Ascending aorta (tissue), 2 donors: ENCODE results near the gene ZNF41. TPM values are rescaled to one million over a fixed set of nuclear protein-coding genes. Genes with fewer than 3 reads are reported as not detected.

Source experiments
- DNase-seq, 2 donors: peaks; one replicate each; pipeline ENCODE4 v3.0.0-alpha.2; 2019; ENCODE audit warnings: low spot score in 2 of 2
- H3K27ac ChIP-seq, 2 donors: fragments of 200-600 bp; sonication (generic); one replicate each; pipeline ENCODE4 v1.5.1; 2016 to 2017; ENCODE audit warnings: mild to moderate bottlenecking in 1 of 2
- H3K27me3 ChIP-seq: fragments of 200-600 bp; sonication (generic); one replicate; pipeline ENCODE4 v1.5.1; 2017
- H3K36me3 ChIP-seq, 2 donors: fragments of 200-600 bp; sonication (generic); one replicate each; pipeline ENCODE4 v1.5.1; 2016
- H3K4me1 ChIP-seq, 2 donors: fragments of 200-600 bp; sonication (generic); one replicate each; pipeline ENCODE4 v1.5.1; 2016 to 2017; ENCODE audit warnings: mild to moderate bottlenecking in 1 of 2
- H3K4me3 ChIP-seq, 2 donors: fragments of 200-600 bp; sonication (generic); one replicate each; pipeline ENCODE4 v1.5.1; 2016 to 2017; ENCODE audit warnings: mild to moderate bottlenecking in 1 of 2
- H3K9me3 ChIP-seq, 2 donors: fragments of 200-600 bp; sonication (generic); one replicate each; pipeline ENCODE4 v1.5.1; 2016
- intact Hi-C: fragments of 100-400 bp; cut with DNase I; formaldehyde crosslinking; loops from one replicate; pipeline ENCODE4 v1.15.1; 2023
- total RNA-seq: library from RNA; depleted of rRNA; stranded (reverse); fragments of >200 nt; gene quantifications from one replicate; pipeline ENCODE4 v1.1.0, GENCODE V29; 2016
- TF ChIP-seq, protein P1 (sequence below), 3 experiments: fragments of 200-600 bp in 2 of 3; fragments of 450-650 bp in 1 of 3; sonication (generic) in 2 of 3; IDR thresholded peaks; one replicate each; pipeline ENCODE4 v1.5.1; 2016 to 2019; ENCODE audit warnings: antibody characterized with exemption in 3 of 3, mild to moderate bottlenecking in 1 of 3, moderate library complexity in 1 of 3

ZNF41 gene
- total RNA-seq, 1 donor from 2014 or later, result 2.7 TPM

DNA sequence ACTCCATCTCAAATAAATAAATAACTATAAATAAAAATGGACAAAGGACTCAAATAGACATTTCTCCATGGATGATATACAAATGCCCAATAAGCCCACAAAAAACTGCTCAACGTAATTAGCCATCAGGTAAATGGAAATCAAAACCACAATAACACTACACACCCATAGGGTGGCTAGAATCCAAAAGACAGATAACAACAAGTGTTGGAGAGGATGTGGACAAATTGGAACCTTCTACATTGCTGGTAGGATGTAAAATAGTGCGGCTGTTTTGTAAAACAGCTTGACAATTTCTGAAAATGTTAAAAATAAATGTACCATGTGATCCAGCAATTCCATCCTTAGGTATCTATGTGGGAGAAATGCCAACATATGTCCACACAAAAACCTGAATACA is 60.6 kb downstream of the ZNF41 start:
- no peaks in the 10 kb centered on the region for H3K9me3 ChIP-seq
- DNase-seq, result no peak
- no peaks in the 10 kb centered on the region for H3K36me3 ChIP-seq
- no peaks in the 10 kb centered on the region for H3K27me3 ChIP-seq
- no peak overlapping the region for H3K4me3 ChIP-seq
- TF ChIP-seq, protein P1, sequence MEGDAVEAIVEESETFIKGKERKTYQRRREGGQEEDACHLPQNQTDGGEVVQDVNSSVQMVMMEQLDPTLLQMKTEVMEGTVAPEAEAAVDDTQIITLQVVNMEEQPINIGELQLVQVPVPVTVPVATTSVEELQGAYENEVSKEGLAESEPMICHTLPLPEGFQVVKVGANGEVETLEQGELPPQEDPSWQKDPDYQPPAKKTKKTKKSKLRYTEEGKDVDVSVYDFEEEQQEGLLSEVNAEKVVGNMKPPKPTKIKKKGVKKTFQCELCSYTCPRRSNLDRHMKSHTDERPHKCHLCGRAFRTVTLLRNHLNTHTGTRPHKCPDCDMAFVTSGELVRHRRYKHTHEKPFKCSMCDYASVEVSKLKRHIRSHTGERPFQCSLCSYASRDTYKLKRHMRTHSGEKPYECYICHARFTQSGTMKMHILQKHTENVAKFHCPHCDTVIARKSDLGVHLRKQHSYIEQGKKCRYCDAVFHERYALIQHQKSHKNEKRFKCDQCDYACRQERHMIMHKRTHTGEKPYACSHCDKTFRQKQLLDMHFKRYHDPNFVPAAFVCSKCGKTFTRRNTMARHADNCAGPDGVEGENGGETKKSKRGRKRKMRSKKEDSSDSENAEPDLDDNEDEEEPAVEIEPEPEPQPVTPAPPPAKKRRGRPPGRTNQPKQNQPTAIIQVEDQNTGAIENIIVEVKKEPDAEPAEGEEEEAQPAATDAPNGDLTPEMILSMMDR (IDR thresholded peaks at IDR 0.05), result no peak
- no peaks in the 10 kb centered on the region for H3K4me1 ChIP-seq
- no peak overlapping the region for H3K27ac ChIP-seq
- intact Hi-C loops, result no loop called here

DNA sequence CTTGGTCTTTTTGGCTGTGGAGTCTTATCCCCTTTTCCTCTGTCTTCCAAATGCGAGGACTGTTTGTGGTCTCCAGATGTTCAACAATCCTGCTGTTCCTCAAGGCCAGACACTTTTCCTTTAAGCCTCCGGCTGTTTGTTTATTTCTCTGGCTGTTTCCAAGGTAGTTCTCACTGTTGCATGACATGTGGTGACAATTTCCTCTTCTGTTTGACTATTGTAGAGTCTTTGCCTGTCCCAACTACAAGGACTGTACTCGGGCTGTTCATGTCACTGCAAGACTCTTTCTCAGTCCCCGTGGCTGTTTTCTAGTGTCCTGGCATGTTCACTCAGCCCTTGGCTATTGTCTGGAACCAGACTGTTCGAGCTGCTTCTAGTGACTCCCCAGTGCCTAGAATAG is 62.1 kb downstream of the ZNF41 start:
- Histone ChIP-seq H3K36me3 (no peaks in the 10 kb centered on the region), H3K4me3 (no peak overlapping the region), H3K4me1 (no peaks in the 10 kb centered on the region), H3K9me3 (peaks cover 0 to 3% of the 10 kb centered on the region in 2 donors), H3K27me3 (no peaks in the 10 kb centered on the region), H3K27ac (no peak overlapping the region)
- intact Hi-C loops, result no loop called here
- no peak for DNase-seq
- TF ChIP-seq, protein P1 (IDR thresholded peaks at IDR 0.05), result no peak

GRCh38 chrX:47420265-47420664 is 62.8 kb downstream of the ZNF41 start:
- no peak overlapping the region for H3K4me3 ChIP-seq
- TF ChIP-seq, protein P1 (IDR thresholded peaks at IDR 0.05), result no peak
- intact Hi-C loops, result no loop called here

DNA sequence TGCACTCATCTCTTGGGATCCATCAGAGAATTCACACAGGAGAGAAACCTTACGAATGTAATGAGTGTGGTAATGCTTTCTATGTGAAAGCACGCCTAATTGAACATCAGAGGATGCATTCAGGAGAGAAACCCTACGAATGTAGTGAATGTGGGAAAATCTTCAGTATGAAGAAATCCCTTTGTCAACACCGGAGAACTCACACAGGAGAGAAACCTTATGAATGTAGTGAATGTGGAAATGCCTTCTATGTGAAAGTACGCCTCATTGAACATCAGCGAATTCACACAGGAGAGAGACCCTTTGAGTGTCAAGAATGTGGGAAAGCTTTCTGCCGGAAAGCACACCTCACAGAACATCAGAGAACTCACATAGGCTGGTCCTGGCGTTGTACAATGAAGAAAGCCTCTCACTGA is 69.8 kb downstream of the ZNF41 start:
- Histone ChIP-seq H3K9me3 (peaks cover 30 to 49% of the 10 kb centered on the region in 2 donors), H3K27ac (no peak overlapping the region), H3K4me3 (no peak overlapping the region), H3K27me3 (no peaks in the 10 kb centered on the region), H3K4me1 (no peaks in the 10 kb centered on the region), H3K36me3 (peaks cover 0 to 9% of the 10 kb centered on the region in 2 donors)
- TF ChIP-seq, protein P1 (IDR thresholded peaks at IDR 0.05), result no peak
- intact Hi-C loops, result no loop called here
- no peak for DNase-seq

More at GRCh38 chrX:47420265-47420664, 62.8 kb downstream of the ZNF41 start:
- no peaks in the 10 kb centered on the region for H3K4me1 ChIP-seq
- no peak overlapping the region for H3K27ac ChIP-seq
- H3K27me3 ChIP-seq, result no peaks in the 10 kb centered on the region
- H3K36me3 ChIP-seq, result no peaks in the 10 kb centered on the region
- DNase-seq, result no peak
- H3K9me3 ChIP-seq, result peaks cover 0 to 7% of the 10 kb centered on the region in 2 donors

Other genes starting within 250 kb of the ZNF41 start
- not detected for gene ZNF157, start 112.6 kb downstream of the ZNF41 start, total RNA-seq
- gene ARAF, start 78.0 kb upstream of the ZNF41 start, total RNA-seq, result 56.1 TPM
- 1,308 TPM for gene TIMP1, start 99.2 kb upstream of the ZNF41 start, total RNA-seq
- gene SYN1, start 136.6 kb upstream of the ZNF41 start, total RNA-seq, result 5.7 TPM
- gene CFP, start 146.7 kb upstream of the ZNF41 start, total RNA-seq, result 25.4 TPM
- gene ELK1, start 167.3 kb upstream of the ZNF41 start, total RNA-seq, result 146 TPM
- 63.6 TPM for gene UXT, start 176.0 kb upstream of the ZNF41 start, total RNA-seq